IMR-90 (cell line): ENCODE data around the gene ENO3. TPM values are rescaled to one million over a fixed set of nuclear protein-coding genes. Genes with fewer than 3 reads are reported as not detected.

ENCODE experiments used
- ATAC-seq: fragments of 200-7000 bp; cut with Tn5 transposase; 2 replicates; pipeline ENCODE4 v1.9.1; 2020; ENCODE audit warnings: low read depth, mild to moderate bottlenecking, moderate library complexity
- BruUV-seq: library from RNA; stranded (reverse); fragments of 400-500 nt; replicated peaks from 2 replicates; lab custom pipeline; 2021; lab: Mats Ljungman, UMichigan
- CTCF ChIA-PET: fragments of 300-600 bp; formaldehyde crosslinking; extraction: SDS; loops from one replicate; lab custom pipeline; 2021; ENCODE audit warnings: antibody characterized with exemption; lab: Yijun Ruan, JAX
- POLR2A ChIA-PET: fragments of 300-600 bp; sonication (Branson Sonifier 250); formaldehyde crosslinking; loops from one replicate; lab custom pipeline; 2022; ENCODE audit warnings: antibody characterized with exemption; ENCODE audit not compliant: unreplicated experiment; lab: Charles Lee
- DNase-seq: peaks from one replicate; pipeline ENCODE4 v3.0.0; 2013
- H2AFZ ChIP-seq: replicated peaks from 2 replicates; pipeline ENCODE3; 2013; ENCODE audit warnings: low read length, mild to moderate bottlenecking; ENCODE audit not compliant: poor library complexity
- H2AK5ac ChIP-seq: 2 replicates; pipeline ENCODE4 v1.6.1; 2013; ENCODE audit warnings: low read depth, low read length, inconsistent platforms
- H2AK9ac ChIP-seq: replicated peaks from 2 replicates; pipeline ENCODE3; 2013; ENCODE audit warnings: mild to moderate bottlenecking, low read depth, low read length, moderate library complexity; ENCODE audit not compliant: poor library complexity
- H2BK120ac ChIP-seq: 2 replicates; pipeline ENCODE4 v1.6.1; 2013; ENCODE audit warnings: low read depth, low read length, inconsistent platforms
- H2BK15ac ChIP-seq: 3 replicates; pipeline ENCODE4 v1.6.1; 2013; ENCODE audit warnings: low read depth, low read length, inconsistent platforms
- H2BK20ac ChIP-seq: 2 replicates; pipeline ENCODE4 v1.6.1; 2013; ENCODE audit warnings: low read depth, mild to moderate bottlenecking, inconsistent platforms, low read length, moderate library complexity
- H2BK5ac ChIP-seq: 2 replicates; pipeline ENCODE4 v1.6.1; 2013; ENCODE audit warnings: mild to moderate bottlenecking, low read depth, low read length, inconsistent platforms; ENCODE audit not compliant: poor library complexity, severe bottlenecking
- H3K14ac ChIP-seq: replicated peaks from 2 replicates; pipeline ENCODE4 v1.6.1; 2013; ENCODE audit warnings: low read depth, low read length, inconsistent platforms
- H3K18ac ChIP-seq: 2 replicates; pipeline ENCODE4 v1.6.1; 2013; ENCODE audit warnings: low read depth, low read length, control low read depth
- H3K23ac ChIP-seq: 2 replicates; pipeline ENCODE4 v1.6.1; 2013; ENCODE audit warnings: low read depth, low read length, inconsistent platforms
- H3K27ac ChIP-seq: 2 replicates; pipeline ENCODE4 v1.5.1; 2013; ENCODE audit warnings: mild to moderate bottlenecking, control low read depth, low read length; ENCODE audit not compliant: insufficient read depth
- H3K27me3 ChIP-seq: 2 replicates; pipeline ENCODE4 v1.6.1; 2013; ENCODE audit warnings: low read length; ENCODE audit not compliant: control insufficient read depth, insufficient read depth
- H3K36me3 ChIP-seq: 2 replicates; pipeline ENCODE4 v1.6.1; 2013; ENCODE audit warnings: low read length, mixed read lengths; ENCODE audit not compliant: control insufficient read depth, insufficient read depth
- H3K4ac ChIP-seq: 2 replicates; pipeline ENCODE4 v1.6.1; 2013; ENCODE audit warnings: low read depth, low read length, inconsistent platforms
- H3K4me1 ChIP-seq: 2 replicates; pipeline ENCODE4 v1.6.1; 2013; ENCODE audit warnings: low read length, mixed read lengths; ENCODE audit not compliant: control insufficient read depth, insufficient read depth
- H3K4me2 ChIP-seq: 2 replicates; pipeline ENCODE4 v1.6.1; 2013; ENCODE audit warnings: low read depth, mild to moderate bottlenecking, control low read depth, low read length, moderate library complexity
- H3K4me3 ChIP-seq: 2 replicates; pipeline ENCODE4 v1.5.1; 2013; ENCODE audit warnings: low read depth, mild to moderate bottlenecking, control low read depth, low read length, moderate library complexity; ENCODE audit not compliant: insufficient read depth
- H3K56ac ChIP-seq: 2 replicates; pipeline ENCODE4 v1.6.1; 2013; ENCODE audit warnings: low read length, inconsistent platforms; ENCODE audit not compliant: insufficient read depth; ENCODE audit errors: extremely low read depth
- H3K79me1 ChIP-seq, 2 experiments: 2 replicates each; pipeline ENCODE4 v1.6.1; 2013; ENCODE audit warnings: low read length in 2 of 2, inconsistent platforms in 1 of 2, low read depth in 1 of 2
- H3K9ac ChIP-seq: 2 replicates; pipeline ENCODE4 v1.6.1; 2013; ENCODE audit warnings: low read depth, low read length, control low read depth
- H3K9me1 ChIP-seq: 2 replicates; pipeline ENCODE4 v1.6.1; 2013; ENCODE audit warnings: low read length, inconsistent platforms; ENCODE audit not compliant: insufficient read depth
- H3K9me3 ChIP-seq: 2 replicates; pipeline ENCODE4 v1.6.1; 2013; ENCODE audit warnings: low read length; ENCODE audit not compliant: control insufficient read depth, insufficient read depth
- H4K20me1 ChIP-seq: 2 replicates; pipeline ENCODE4 v1.6.1; 2013; ENCODE audit warnings: low read length, inconsistent platforms; ENCODE audit not compliant: insufficient read depth
- H4K5ac ChIP-seq: 2 replicates; pipeline ENCODE4 v1.6.1; 2013; ENCODE audit warnings: mild to moderate bottlenecking, low read depth, low read length, control low read depth
- H4K8ac ChIP-seq, 2 experiments: 2 replicates each; pipeline ENCODE4 v1.6.1; 2013; ENCODE audit warnings: low read depth in 2 of 2, low read length in 2 of 2, control low read depth in 1 of 2, inconsistent platforms in 1 of 2
- H4K91ac ChIP-seq: 2 replicates; pipeline ENCODE4 v1.6.1; 2013; ENCODE audit warnings: low read depth, low read length, inconsistent platforms; ENCODE audit not compliant: insufficient read depth
- BHLHE40 ChIP-seq: fragments of 150-350 bp; IDR thresholded peaks from 2 replicates; pipeline ENCODE4 v1.6.1; 2016; ENCODE audit warnings: mild to moderate bottlenecking, low read depth, low read length
- CEBPB ChIP-seq: IDR thresholded peaks from 2 replicates; pipeline ENCODE4 v1.6.1; 2012; ENCODE audit warnings: low read depth, low read length, improper control_type of control experiment
- CHD1 ChIP-seq: IDR thresholded peaks from 2 replicates; pipeline ENCODE4 v1.6.1; 2012; ENCODE audit warnings: low read depth, low read length, improper control_type of control experiment
- CTCF ChIP-seq: conservative IDR thresholded peaks from 2 replicates; pipeline ENCODE4 v1.5.1; 2012; ENCODE audit warnings: mild to moderate bottlenecking, low read depth, low read length, improper control_type of control experiment
- FOS ChIP-seq: fragments of 150-350 bp; IDR thresholded peaks from 2 replicates; pipeline ENCODE4 v1.6.1; 2016; ENCODE audit warnings: low read depth, low read length
- MAFK ChIP-seq: IDR thresholded peaks from 2 replicates; pipeline ENCODE4 v1.6.1; 2012; ENCODE audit warnings: low read depth, low read length, improper control_type of control experiment
- MXI1 ChIP-seq: IDR thresholded peaks from 2 replicates; pipeline ENCODE4 v1.6.1; 2012; ENCODE audit warnings: low read depth, mild to moderate bottlenecking, low read length, moderate library complexity, borderline replicate concordance
- NFE2L2 ChIP-seq: fragments of 150-350 bp; IDR thresholded peaks from 2 replicates; pipeline ENCODE4 v1.6.1; 2016; ENCODE audit warnings: low read depth, mild to moderate bottlenecking, low read length
- POLR2A ChIP-seq: IDR thresholded peaks from 2 replicates; pipeline ENCODE4 v1.6.1; 2012; ENCODE audit warnings: mild to moderate bottlenecking, low read depth, low read length
- RAD21 ChIP-seq: IDR thresholded peaks from 2 replicates; pipeline ENCODE4 v1.6.1; 2012; ENCODE audit warnings: low read length, improper control_type of control experiment
- RCOR1 ChIP-seq: IDR thresholded peaks from 2 replicates; pipeline ENCODE4 v1.6.1; 2012; ENCODE audit warnings: mild to moderate bottlenecking, low read length, improper control_type of control experiment; ENCODE audit not compliant: insufficient replicate concordance
- RFX5 ChIP-seq: IDR thresholded peaks from 2 replicates; pipeline ENCODE4 v1.8.0; 2012; ENCODE audit warnings: low read depth, mild to moderate bottlenecking, low read length, moderate library complexity
- SMC3 ChIP-seq: fragments of 150-350 bp; IDR thresholded peaks from 2 replicates; pipeline ENCODE4 v1.6.1; 2016; ENCODE audit warnings: low read depth, mild to moderate bottlenecking, antibody characterized with exemption, low read length, moderate library complexity
- USF2 ChIP-seq: fragments of 150-350 bp; IDR thresholded peaks from 2 replicates; pipeline ENCODE4 v1.6.1; 2017; ENCODE audit warnings: mild to moderate bottlenecking, antibody characterized with exemption, low read length, low read depth
- WGBS, 2 experiments: methylation state at CpG; one replicate each; pipeline versions ENCODE4 v1.1.5 to v1.1.7; 2013; ENCODE audit warnings: missing lambda C conversion rate in 2 of 2; ENCODE audit not compliant: insufficient read length in 1 of 2; ENCODE audit errors: extremely low coverage in 2 of 2; 5-methylcytosine and 5-hydroxymethylcytosine counted together
- dilution Hi-C: fragments of 300-500 bp; cut with HindIII; formaldehyde crosslinking; loops from one replicate; pipeline ENCODE4 v1.14.3; 2018; ENCODE audit warnings: low sequenced_read_pairs; ENCODE audit not compliant: unreplicated experiment
- in situ Hi-C: fragments of 300-500 bp; cut with MboI; formaldehyde crosslinking; loops from 3 replicates; pipeline ENCODE4 v1.14.3; 2019; ENCODE audit warnings: low sequenced_read_pairs, inconsistent platforms, mixed read lengths
- intact Hi-C: fragments of 100-400 bp; cut with micrococcal nuclease; formaldehyde crosslinking; loops from 2 replicates; pipeline ENCODE4 v1.10.0; 2022
- polyA plus RNA-seq, 3 experiments: library from polyadenylated mRNA; depleted of rRNA; stranded (reverse); fragments of >200 nt; gene quantifications; 2 replicates each; pipeline ENCODE4 v1.2.3, GENCODE V29; 2012; ENCODE audit warnings: low replicate concordance in 1 of 3
- total RNA-seq: library from RNA; depleted of rRNA; stranded (reverse); fragments of >200 nt; gene quantifications from 2 replicates; pipeline ENCODE4 v1.2.3, GENCODE V29; 2012
- TF ChIP-seq, protein P1 (sequence below): fragments of 150-350 bp; IDR thresholded peaks from 2 replicates; pipeline ENCODE4 v1.6.1; 2016; ENCODE audit warnings: low read depth, mild to moderate bottlenecking, low read length, moderate library complexity, borderline replicate concordance

ENO3 gene
- total and polyA plus RNA-seq, 2 of the 4 experiments (the other 2 are of a cell fraction), result 1.4 to 5.1 TPM

GRCh38 chr17:4973256-4974114, 22.6 kb downstream of the ENO3 start:
- CTCF ChIA-PET, result no interaction called here
- TF ChIP-seq CTCF (no peak), RCOR1 (no peak), USF2 (no peak), MAFK (no peak), BHLHE40 (no peak), SMC3 (no peak), POLR2A (no peak), RAD21 (no peak), CHD1 (no peak), NFE2L2 (no peak), RFX5 (no peak), FOS (no peak), MXI1 (no peak), CEBPB (no peak)
- TF ChIP-seq, protein P1, sequence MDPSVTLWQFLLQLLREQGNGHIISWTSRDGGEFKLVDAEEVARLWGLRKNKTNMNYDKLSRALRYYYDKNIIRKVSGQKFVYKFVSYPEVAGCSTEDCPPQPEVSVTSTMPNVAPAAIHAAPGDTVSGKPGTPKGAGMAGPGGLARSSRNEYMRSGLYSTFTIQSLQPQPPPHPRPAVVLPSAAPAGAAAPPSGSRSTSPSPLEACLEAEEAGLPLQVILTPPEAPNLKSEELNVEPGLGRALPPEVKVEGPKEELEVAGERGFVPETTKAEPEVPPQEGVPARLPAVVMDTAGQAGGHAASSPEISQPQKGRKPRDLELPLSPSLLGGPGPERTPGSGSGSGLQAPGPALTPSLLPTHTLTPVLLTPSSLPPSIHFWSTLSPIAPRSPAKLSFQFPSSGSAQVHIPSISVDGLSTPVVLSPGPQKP, result no peak

More at GRCh38 chr17:4973256-4974114, 22.6 kb downstream of the ENO3 start:
- Histone ChIP-seq H2AK5ac (no peak overlapping the region), H3K4me2 (no peak overlapping the region), H3K9ac (no peak overlapping the region), H3K4me1 (peaks cover 12% of the 10 kb centered on the region), H4K20me1 (peaks cover 6% of the 10 kb centered on the region; the same call in 1 of the 2 replicates), H3K27me3 (no peaks in the 10 kb centered on the region), H3K27ac (no peak overlapping the region), H4K8ac (no peak overlapping the region), H3K23ac (no peak overlapping the region), H3K9me3 (no peaks in the 10 kb centered on the region), H2AK9ac (peak overlapping the region; percentile 5), H3K36me3 (peaks cover 49% of the 10 kb centered on the region), H3K18ac (no peak overlapping the region), H2BK20ac (no peak overlapping the region), H2AFZ (no peak overlapping the region), H3K79me1 (peaks cover 10 to 59% of the 10 kb centered on the region in 2 experiments; a peak in 3 of 4 replicates), H4K5ac (no peak overlapping the region), H3K14ac (no peak overlapping the region), H3K4me3 (no peak overlapping the region), H3K4ac (no peak overlapping the region), H3K56ac (no peak overlapping the region), H2BK5ac (no peak overlapping the region), H2BK15ac (no peak overlapping the region), H3K9me1 (peaks cover 29% of the 10 kb centered on the region), H2BK120ac (no peak overlapping the region), H4K91ac (no peak overlapping the region)
- in situ Hi-C loops (no loop called here), intact Hi-C loops (no loop called here), dilution Hi-C loops (no loop called here)
- ATAC-seq (no peak), DNase-seq (no peak)
- WGBS, 2 experiments, result 90% methylated on average over 5 of the region's 10 CpGs; no CpG with 5 or more reads in 1 of the 2 experiments
- POLR2A ChIA-PET, result no interaction called here
- BruUV-seq, result no TSS peak
